Fibroblast of pulmonary artery (primary cell): ENCODE results near the gene EPB41L4B.
A peak's percentile ranks its signal among the peaks of the same experiment; 100 is the strongest.

Experiments used
- DNase-seq: peaks from one replicate; pipeline ENCODE4 v3.0.0-alpha.2; 2010; ENCODE audit warnings: low read depth
- H3K4me3 ChIP-seq: replicated peaks from 2 replicates; pipeline ENCODE4 v1.5.1; 2011; ENCODE audit warnings: low read depth, mild to moderate bottlenecking, control low read depth, low read length, moderate library complexity
- TF ChIP-seq, protein P1 (sequence below): IDR thresholded peaks from 2 replicates; pipeline ENCODE4 v1.5.1; 2011; ENCODE audit warnings: mild to moderate bottlenecking, control low read depth, low read length, inconsistent platforms; ENCODE audit errors: missing control alignments

EPB41L4B gene

GRCh38 chr9:109302606-109303005 lies 18.3 kb downstream of the EPB41L4B start:
- TF ChIP-seq, protein P1, sequence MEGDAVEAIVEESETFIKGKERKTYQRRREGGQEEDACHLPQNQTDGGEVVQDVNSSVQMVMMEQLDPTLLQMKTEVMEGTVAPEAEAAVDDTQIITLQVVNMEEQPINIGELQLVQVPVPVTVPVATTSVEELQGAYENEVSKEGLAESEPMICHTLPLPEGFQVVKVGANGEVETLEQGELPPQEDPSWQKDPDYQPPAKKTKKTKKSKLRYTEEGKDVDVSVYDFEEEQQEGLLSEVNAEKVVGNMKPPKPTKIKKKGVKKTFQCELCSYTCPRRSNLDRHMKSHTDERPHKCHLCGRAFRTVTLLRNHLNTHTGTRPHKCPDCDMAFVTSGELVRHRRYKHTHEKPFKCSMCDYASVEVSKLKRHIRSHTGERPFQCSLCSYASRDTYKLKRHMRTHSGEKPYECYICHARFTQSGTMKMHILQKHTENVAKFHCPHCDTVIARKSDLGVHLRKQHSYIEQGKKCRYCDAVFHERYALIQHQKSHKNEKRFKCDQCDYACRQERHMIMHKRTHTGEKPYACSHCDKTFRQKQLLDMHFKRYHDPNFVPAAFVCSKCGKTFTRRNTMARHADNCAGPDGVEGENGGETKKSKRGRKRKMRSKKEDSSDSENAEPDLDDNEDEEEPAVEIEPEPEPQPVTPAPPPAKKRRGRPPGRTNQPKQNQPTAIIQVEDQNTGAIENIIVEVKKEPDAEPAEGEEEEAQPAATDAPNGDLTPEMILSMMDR: no peak
- no peak for DNase-seq
- H3K4me3 ChIP-seq: no peak overlapping the region

DNA sequence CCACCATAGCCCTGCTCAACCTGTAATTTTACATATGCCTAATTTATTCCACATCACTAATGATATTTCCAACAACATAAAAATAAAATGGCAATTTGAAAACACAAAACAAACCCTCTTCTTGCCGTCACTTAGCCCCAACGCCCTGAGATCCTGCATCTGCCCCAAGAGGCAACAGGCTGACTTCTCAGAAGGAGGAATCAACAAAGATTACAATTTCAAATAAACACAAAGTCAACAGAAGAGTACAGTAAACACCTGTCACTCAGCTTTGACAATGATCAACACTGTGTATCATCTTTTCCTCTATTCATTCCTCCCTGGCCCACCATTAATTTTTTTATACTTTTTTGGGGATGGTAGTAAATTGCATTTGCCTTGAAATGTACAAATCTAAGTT lies 19.8 kb downstream of the EPB41L4B start:
- DNase-seq: no peak
- TF ChIP-seq, protein P1: no peak
- H3K4me3 ChIP-seq: no peak overlapping the region

GRCh38 chr9:109299891-109300290 lies 21.0 kb downstream of the EPB41L4B start:
- TF ChIP-seq, protein P1: no peak
- no peak for DNase-seq
- no peak overlapping the region for H3K4me3 ChIP-seq

DNA sequence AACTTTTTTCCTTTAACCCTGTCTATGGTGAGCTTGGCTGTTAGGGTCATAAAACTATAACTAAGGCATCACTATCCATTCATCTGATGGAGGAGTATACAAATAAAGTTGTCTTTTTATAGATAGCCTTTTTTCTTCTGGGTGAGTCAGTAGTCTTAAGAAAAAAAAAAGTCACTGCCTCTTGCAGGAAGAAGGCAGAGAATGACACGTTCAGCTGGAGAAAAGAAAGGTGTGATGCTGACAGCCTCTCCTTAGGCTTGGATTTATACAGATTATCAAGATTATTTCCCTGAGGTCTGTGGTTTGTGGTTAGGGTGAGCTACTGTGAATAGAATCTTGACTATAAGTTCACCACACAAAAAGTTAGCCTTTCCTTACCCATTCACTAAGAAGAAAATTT lies 23.0 kb downstream of the EPB41L4B start:
- peak; percentile 29 for DNase-seq
- no peak overlapping the region for H3K4me3 ChIP-seq
- TF ChIP-seq, protein P1: no peak

DNA sequence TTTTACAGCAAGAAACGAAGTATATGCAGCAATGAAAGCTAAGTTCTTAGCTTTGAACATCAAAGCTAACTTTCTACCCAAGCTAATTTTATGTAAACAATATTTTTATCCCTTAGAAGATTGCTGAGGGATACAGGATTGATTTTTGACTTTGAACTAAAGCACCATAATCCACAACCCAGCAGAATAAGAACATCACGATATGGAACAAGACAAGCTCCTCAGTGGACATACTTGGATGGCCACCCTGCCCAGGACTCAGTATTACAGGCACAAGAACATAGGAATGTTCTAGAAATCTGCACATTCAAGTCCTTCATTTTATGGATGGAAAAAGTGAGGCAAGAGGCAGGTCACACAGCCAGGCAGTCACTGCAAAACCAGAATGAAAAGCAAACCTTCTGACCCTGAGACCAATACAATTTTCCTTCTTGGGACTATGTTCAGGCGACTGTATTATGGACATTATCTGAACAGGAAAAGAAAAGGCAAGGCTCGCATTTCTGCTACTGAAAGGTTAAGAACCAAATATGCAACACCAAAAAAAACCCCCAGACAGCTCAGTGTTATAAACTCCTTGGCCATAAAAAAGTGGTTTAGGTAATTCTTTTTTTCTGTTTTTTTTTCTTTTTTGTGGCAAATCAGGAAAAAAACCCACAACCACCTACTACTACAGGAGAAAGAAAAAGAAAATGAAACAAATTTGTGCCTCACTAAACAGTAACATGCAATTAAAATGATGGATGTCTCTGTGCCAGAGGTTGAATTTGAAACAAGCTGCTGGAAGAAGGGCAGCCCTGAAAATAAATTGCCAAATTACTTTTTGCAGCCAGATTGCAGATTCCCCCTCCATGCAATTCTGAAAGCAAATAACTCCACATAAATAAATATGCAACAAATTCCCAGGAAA lies 25.4 kb downstream of the EPB41L4B start:
- TF ChIP-seq, protein P1: no peak
- no peak overlapping the region for H3K4me3 ChIP-seq
- no peak for DNase-seq

DNA sequence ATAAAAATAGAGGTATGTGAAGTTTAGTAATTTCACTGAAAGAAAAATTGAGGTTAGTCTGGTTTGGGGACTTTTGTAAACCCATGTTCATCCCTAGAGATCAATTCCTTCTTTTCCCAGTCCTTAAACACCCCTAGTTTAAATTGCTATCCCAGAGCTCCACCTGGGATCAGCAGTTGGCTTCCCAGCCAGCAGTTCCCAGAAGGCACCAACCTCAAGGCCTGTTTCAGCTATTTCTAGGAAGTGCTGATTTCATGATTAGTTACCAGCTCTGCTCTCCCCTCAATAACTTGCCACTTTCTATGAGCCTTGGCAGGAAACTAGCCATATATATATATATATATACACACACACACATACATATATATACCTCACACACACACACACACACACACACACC lies 30.5 kb downstream of the EPB41L4B start:
- DNase-seq: no peak
- no peak overlapping the region for H3K4me3 ChIP-seq
- TF ChIP-seq, protein P1: no peak

- DNase-seq: no peak
- TF ChIP-seq, protein P1: no peak
- H3K4me3 ChIP-seq: no peak overlapping the region
These were observed 30.9 kb downstream of the EPB41L4B start for GRCh38 chr9:109289931-109290330.
